RCC 7860 (cell line): ENCODE measurements around the gene AAGAB.
"Not testable (repeated sequence)": the region's sequence is repeated elsewhere in the genome, so short reads cannot be mapped to it uniquely, and the experiment has no call there.

Experiments used
- DNase-seq: peaks from one replicate; pipeline ENCODE4 v3.0.0-alpha.2; 2015; ENCODE audit warnings: low spot score
- FAIRE-seq: peaks from 2 replicates; lab custom pipeline; 2012; peaks lifted over from hg19 to GRCh38; lab: Jason Lieb, UNC

The AAGAB gene

GRCh38 chr15:67253549-67254237 lies 768 bp downstream of the AAGAB start:
- FAIRE-seq: no peak
- DNase-seq: no peak

- FAIRE-seq: no peak
Measured at GRCh38 chr15:67253101-67253500, 1.4 kb downstream of the AAGAB start.

GRCh38 chr15:67251318-67251717 lies 3.1 kb downstream of the AAGAB start:
- FAIRE-seq (no peak), DNase-seq (no peak)

More at GRCh38 chr15:67253101-67253500, 1.4 kb downstream of the AAGAB start:
- no peak for DNase-seq

GRCh38 chr15:67249830-67250229 lies 4.6 kb downstream of the AAGAB start:
- DNase-seq (no peak), FAIRE-seq (no peak)

GRCh38 chr15:67248011-67248505 lies 6.4 kb downstream of the AAGAB start:
- FAIRE-seq: no peak
- DNase-seq: no peak

GRCh38 chr15:67246606-67247005 lies 7.9 kb downstream of the AAGAB start:
- FAIRE-seq, DNase-seq: not testable (repeated sequence)

GRCh38 chr15:67244971-67245478 lies 9.4 kb downstream of the AAGAB start:
- FAIRE-seq (no peak), DNase-seq (no peak)

GRCh38 chr15:67242708-67243111 lies 11.8 kb downstream of the AAGAB start:
- FAIRE-seq (no peak), DNase-seq (no peak)

GRCh38 chr15:67241132-67241855 lies 13.2 kb downstream of the AAGAB start:
- no peak for FAIRE-seq

GRCh38 chr15:67240235-67241131 lies 14.0 kb downstream of the AAGAB start:
- FAIRE-seq (no peak), DNase-seq (no peak)

More at GRCh38 chr15:67241132-67241855, 13.2 kb downstream of the AAGAB start:
- DNase-seq: no peak

- FAIRE-seq (no peak), DNase-seq (no peak)
Measured at GRCh38 chr15:67232591-67232990, 21.9 kb downstream of the AAGAB start.

GRCh38 chr15:67230504-67230903 lies 24.0 kb downstream of the AAGAB start:
- DNase-seq (no peak), FAIRE-seq (no peak)

GRCh38 chr15:67228286-67228685 lies 26.2 kb downstream of the AAGAB start:
- DNase-seq: no peak
- no peak for FAIRE-seq

- DNase-seq: no peak
- no peak for FAIRE-seq
Measured at GRCh38 chr15:67227846-67228245, 26.6 kb downstream of the AAGAB start.

GRCh38 chr15:67227431-67227830 lies 27.0 kb downstream of the AAGAB start:
- FAIRE-seq (no peak), DNase-seq (no peak)

GRCh38 chr15:67225336-67225735 lies 29.1 kb downstream of the AAGAB start:
- no peak for FAIRE-seq

GRCh38 chr15:67224889-67225288 lies 29.6 kb downstream of the AAGAB start:
- FAIRE-seq (no peak), DNase-seq (no peak)

More at GRCh38 chr15:67225336-67225735, 29.1 kb downstream of the AAGAB start:
- DNase-seq: no peak

- no peak for FAIRE-seq
- no peak for DNase-seq
Measured at GRCh38 chr15:67219288-67219687, 35.2 kb downstream of the AAGAB start.

GRCh38 chr15:67218428-67218827 lies 36.0 kb downstream of the AAGAB start:
- no peak for FAIRE-seq
- DNase-seq: no peak

- no peak for FAIRE-seq
- DNase-seq: no peak
Measured at GRCh38 chr15:67216859-67217258, 37.6 kb downstream of the AAGAB start.

- no peak for DNase-seq
- FAIRE-seq: no peak
Measured at GRCh38 chr15:67215102-67215501, 39.4 kb downstream of the AAGAB start.
